K562 (cell line): ENCODE results near the gene CARMIL1. TPM values are rescaled to one million over a fixed set of nuclear protein-coding genes. Genes with fewer than 3 reads are reported as not detected.

ENCODE experiments used
- ATAC-seq: fragments of 200-7000 bp; cut with Tn5 transposase; 3 replicates; pipeline ENCODE4 v1.9.1; 2020; ENCODE audit warnings: moderate library complexity
- BruUV-seq: library from RNA; stranded (reverse); fragments of 400-500 nt; replicated peaks from 2 replicates; lab custom pipeline; 2021; lab: Mats Ljungman, UMichigan
- CTCF ChIA-PET: fragments of 300-600 bp; formaldehyde crosslinking; extraction: SDS; loops from one replicate; lab custom pipeline; 2021; ENCODE audit warnings: low intra/inter-chr PET ratio; lab: Yijun Ruan, JAX
- POLR2A ChIA-PET: fragments of 300-600, 350-650 bp; sonication (Branson Sonifier 250); formaldehyde crosslinking; extraction: SDS; loops from one replicate; lab custom pipeline; 2021; ENCODE audit warnings: antibody characterized with exemption, inconsistent platforms; lab: Yijun Ruan, JAX
- DNase-seq, 4 experiments: peaks; one replicate each; pipeline versions ENCODE4 v3.0.0 to v3.0.0-alpha.2; 2011 to 2018; ENCODE audit warnings: low spot score in 3 of 4, mixed read lengths in 3 of 4; ENCODE audit errors: extremely low read depth in 1 of 4
- FAIRE-seq: peaks from 2 replicates; lab custom pipeline; 2011; peaks lifted over from hg19 to GRCh38; lab: Jason Lieb, UNC
- H2AFZ ChIP-seq: 2 replicates; pipeline ENCODE4 v1.6.0; 2011; ENCODE audit warnings: low read depth, low read length, control low read depth, inconsistent platforms
- H3K27ac ChIP-seq: fragments of 200-600 bp; 3 replicates; pipeline ENCODE4 v1.8.0; 2011; ENCODE audit warnings: low read depth, mild to moderate bottlenecking, control low read depth, inconsistent platforms, low read length, moderate library complexity, mixed read lengths; ENCODE audit errors: extremely low read depth
- H3K27me3 ChIP-seq, 2 experiments: fragments of 300-600 bp in 1 of 2; 2 replicates in 1 of 2; 3 replicates in 1 of 2; pipeline versions ENCODE4 v1.6.0 to v1.8.0; 2011; ENCODE audit warnings: inconsistent platforms in 2 of 2, low read length in 2 of 2, mild to moderate bottlenecking in 1 of 2, mixed read lengths in 1 of 2, moderate library complexity in 1 of 2; ENCODE audit not compliant: control insufficient read depth in 2 of 2, insufficient read depth in 2 of 2
- H3K36me3 ChIP-seq: fragments of 300-600 bp; 3 replicates; pipeline ENCODE4 v1.8.0; 2011; ENCODE audit warnings: mild to moderate bottlenecking, low read length, inconsistent platforms; ENCODE audit not compliant: control insufficient read depth, insufficient read depth
- H3K4me1 ChIP-seq, 2 experiments: fragments of 200-600 bp in 1 of 2; replicated peaks in 1 of 2; 2 replicates in 1 of 2; 3 replicates in 1 of 2; pipeline versions ENCODE4 v1.5.1 to v1.8.0; 2011; ENCODE audit warnings: inconsistent platforms in 2 of 2, low read length in 2 of 2, mild to moderate bottlenecking in 1 of 2, mixed read lengths in 1 of 2, moderate library complexity in 1 of 2; ENCODE audit not compliant: control insufficient read depth in 2 of 2, insufficient read depth in 2 of 2
- H3K4me2 ChIP-seq: 2 replicates; pipeline ENCODE4 v1.6.1; 2011; ENCODE audit warnings: low read length, control low read depth, inconsistent platforms, mixed read lengths; ENCODE audit not compliant: insufficient read depth
- H3K4me3 ChIP-seq: fragments of 200-600 bp; sonication (generic), shearing (Covaris generic); 2 replicates; pipeline ENCODE4 v1.5.1; 2016; ENCODE audit warnings: control low read depth, inconsistent platforms
- H3K79me2 ChIP-seq: fragments of 200-600 bp; 3 replicates; pipeline ENCODE4 v1.8.0; 2011; ENCODE audit warnings: low read length, inconsistent platforms; ENCODE audit not compliant: control insufficient read depth, insufficient read depth
- H3K9ac ChIP-seq, 2 experiments: 2 replicates each; pipeline versions ENCODE4 v1.6.0 to v1.6.1; 2011; ENCODE audit warnings: low read depth in 2 of 2, low read length in 2 of 2, control low read depth in 1 of 2, inconsistent platforms in 1 of 2, mild to moderate bottlenecking in 1 of 2, mixed read lengths in 1 of 2; ENCODE audit not compliant: insufficient read depth in 1 of 2
- H3K9me1 ChIP-seq: one replicate; pipeline ENCODE4 v1.6.0; 2011; ENCODE audit warnings: inconsistent platforms, mild to moderate bottlenecking, low read length, moderate library complexity; ENCODE audit not compliant: control insufficient read depth, insufficient read depth
- H3K9me3 ChIP-seq: replicated peaks from 2 replicates; pipeline ENCODE4 v1.5.1; 2011; ENCODE audit warnings: low read depth, low read length, inconsistent platforms; ENCODE audit not compliant: control insufficient read depth, insufficient read depth
- H4K20me1 ChIP-seq: replicated peaks from 2 replicates; pipeline ENCODE4 v1.6.1; 2011; ENCODE audit warnings: low read length, inconsistent platforms, mixed read lengths; ENCODE audit not compliant: control insufficient read depth, insufficient read depth
- SMC3 ChIP-seq: conservative IDR thresholded peaks from 2 replicates; pipeline ENCODE4 v1.6.1; 2011; ENCODE audit warnings: low read depth, low read length, improper control_type of control experiment; ENCODE audit not compliant: insufficient read depth
- WGBS: fragments of 100-300 bp; shearing (Covaris generic); methylation state at CpG from one replicate; pipeline ENCODE4 v1.1.6; 2016; ENCODE audit warnings: low coverage, mixed read lengths; ENCODE audit not compliant: insufficient coverage; ENCODE audit errors: missing lambda C conversion rate; 5-methylcytosine and 5-hydroxymethylcytosine counted together
- in situ Hi-C: fragments of 300-500 bp; cut with MboI; formaldehyde crosslinking; loops from 4 replicates; pipeline ENCODE4 v1.15.0; 2018; ENCODE audit warnings: inconsistent platforms, mixed read lengths
- intact Hi-C: fragments of 100-400 bp; cut with micrococcal nuclease; formaldehyde crosslinking; loops from 2 replicates; pipeline ENCODE4 v1.14.2; 2022
- polyA plus RNA-seq, 8 experiments: library from polyadenylated mRNA; depleted of rRNA in 4 of 8; stranded (reverse) in 5 of 8; unstranded in 3 of 8; fragments of >200 nt; fragmentation: Nextera tagmentation in 2 of 8; fragmentation: Illumina TruSeq in 1 of 8; extraction: Ambion mirVana in 2 of 8; extraction: Trizol in 1 of 8; gene quantifications; 2 replicates each; pipeline versions ENCODE4 v1.2.1 to v1.2.3, GENCODE V29; 2011 to 2014; ENCODE audit warnings: inconsistent platforms in 1 of 8, missing spikeins in 1 of 8
- total RNA-seq, 7 experiments: library from RNA; depleted of rRNA in 6 of 7; stranded (reverse); fragments of >200 nt in 6 of 7; fragmentation: Illumina TruSeq in 2 of 7; extraction: Trizol in 2 of 7; gene quantifications; 2 replicates each; pipeline versions ENCODE4 v1.2.1 to v1.2.3, GENCODE V29; 2011 to 2021; ENCODE audit warnings: low replicate concordance in 1 of 7
- TF ChIP-seq, protein P1 (sequence below): sonication (generic); formaldehyde crosslinking; IDR thresholded peaks from 2 replicates; pipeline ENCODE4 v1.8.0; 2022; ENCODE audit warnings: mild to moderate bottlenecking, missing genetic modification reagents, borderline replicate concordance

Gene CARMIL1
- total and polyA plus RNA-seq, 9 of the 15 experiments (the other 6 are each of a cell fraction or from before 2014, with no cell fraction given) = 0.04 to 0.32 (median 0.10) TPM; not detected in 1

DNA sequence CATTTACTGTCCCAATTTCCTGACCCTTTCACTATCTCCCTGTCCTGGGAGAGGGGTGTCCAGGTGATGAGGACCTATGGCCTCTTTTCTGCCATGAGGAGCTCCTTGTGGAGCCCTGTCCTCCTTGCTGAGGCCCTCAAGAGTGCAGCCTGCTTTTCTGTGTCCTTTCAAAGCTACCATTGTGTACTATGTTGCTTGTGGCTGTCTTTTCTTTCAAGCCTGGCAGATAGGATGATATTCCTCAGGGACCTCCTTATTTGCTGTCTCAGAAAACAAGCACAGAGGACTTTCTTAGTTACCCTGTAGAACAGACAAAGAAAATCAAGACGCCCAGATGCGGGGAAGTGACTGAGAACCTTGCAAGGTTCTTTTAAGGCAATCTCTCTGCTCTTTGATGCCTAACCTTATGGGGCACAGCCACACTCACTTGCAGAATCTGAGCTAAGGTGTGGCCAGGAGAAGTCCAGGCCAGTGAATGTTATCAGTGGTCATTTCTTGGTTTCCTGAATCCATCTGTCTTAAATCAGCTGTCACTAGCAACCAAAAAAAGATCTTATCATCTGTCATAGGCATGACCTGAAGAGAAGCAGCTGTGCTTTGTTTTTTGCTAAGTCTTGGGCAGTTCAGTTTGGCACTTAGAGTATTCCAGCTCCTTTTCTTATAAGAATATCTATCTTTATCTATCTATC lies 17.2 kb downstream of the CARMIL1 start (continued):
- TF ChIP-seq SMC3 = no peak
- TF ChIP-seq, all 486 proteins: peak for 0

DNA sequence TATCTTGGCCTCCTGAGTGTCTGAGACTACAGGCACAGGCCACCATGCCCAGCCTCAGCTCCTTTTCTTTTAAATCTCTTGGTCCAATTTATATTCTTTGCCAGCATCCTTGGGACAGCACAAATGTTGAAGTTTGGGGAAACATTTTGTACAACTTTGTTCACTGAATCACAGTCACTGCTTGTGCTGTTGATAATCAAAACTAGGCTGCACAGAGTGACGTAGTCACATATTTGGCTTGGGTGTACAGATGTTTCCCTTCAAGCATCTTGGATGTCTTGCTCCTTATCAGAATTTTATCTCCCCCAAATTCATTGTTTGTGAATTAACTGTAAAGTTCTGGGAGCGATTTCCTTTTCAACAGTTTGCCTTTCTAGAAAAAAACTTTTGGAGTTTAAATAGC lies 17.9 kb downstream of the CARMIL1 start:
- no peak overlapping the region for H3K4me2 ChIP-seq
- no peaks in the 10 kb centered on the region for H3K9me1 ChIP-seq
- TF ChIP-seq, protein P1, sequence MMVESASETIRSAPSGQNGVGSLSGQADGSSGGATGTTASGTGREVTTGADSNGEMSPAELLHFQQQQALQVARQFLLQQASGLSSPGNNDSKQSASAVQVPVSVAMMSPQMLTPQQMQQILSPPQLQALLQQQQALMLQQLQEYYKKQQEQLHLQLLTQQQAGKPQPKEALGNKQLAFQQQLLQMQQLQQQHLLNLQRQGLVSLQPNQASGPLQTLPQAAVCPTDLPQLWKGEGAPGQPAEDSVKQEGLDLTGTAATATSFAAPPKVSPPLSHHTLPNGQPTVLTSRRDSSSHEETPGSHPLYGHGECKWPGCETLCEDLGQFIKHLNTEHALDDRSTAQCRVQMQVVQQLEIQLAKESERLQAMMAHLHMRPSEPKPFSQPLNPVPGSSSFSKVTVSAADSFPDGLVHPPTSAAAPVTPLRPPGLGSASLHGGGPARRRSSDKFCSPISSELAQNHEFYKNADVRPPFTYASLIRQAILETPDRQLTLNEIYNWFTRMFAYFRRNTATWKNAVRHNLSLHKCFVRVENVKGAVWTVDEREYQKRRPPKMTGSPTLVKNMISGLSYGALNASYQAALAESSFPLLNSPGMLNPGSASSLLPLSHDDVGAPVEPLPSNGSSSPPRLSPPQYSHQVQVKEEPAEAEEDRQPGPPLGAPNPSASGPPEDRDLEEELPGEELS (CRISPR knock-in tag) = no peak
- no peaks in the 10 kb centered on the region for H3K4me1 ChIP-seq
- no peaks in the 10 kb centered on the region for H4K20me1 ChIP-seq
- DNase-seq (no peak), FAIRE-seq (no peak), ATAC-seq (no peak)
- no peak overlapping the region for H3K9ac ChIP-seq
- no peak overlapping the region for H3K27ac ChIP-seq
- peaks cover 0 to 12% of the 10 kb centered on the region in 2 experiments; a peak in 2 of 5 replicates for H3K27me3 ChIP-seq
- H2AFZ ChIP-seq = no peak overlapping the region
- 4% methylated on average over 2 of the region's 2 CpGs for WGBS
- no peaks in the 10 kb centered on the region for H3K9me3 ChIP-seq
- no TSS peak for BruUV-seq
- in situ Hi-C loops = no loop called here
- POLR2A ChIA-PET = no interaction called here
- CTCF ChIA-PET = no interaction called here
- H3K36me3 ChIP-seq = no peaks in the 10 kb centered on the region
- intact Hi-C loops = no loop called here
- H3K4me3 ChIP-seq = no peak overlapping the region
- no peaks in the 10 kb centered on the region for H3K79me2 ChIP-seq
